GM21717 (cell line): Measurements from ENCODE around the gene LCN12.

Experiments used
- ATAC-seq: cut with Tn5 transposase; IDR thresholded peaks from one replicate; pipeline ENCODE4 v1.9.1; 2021; ENCODE audit warnings: mild to moderate bottlenecking, moderate library complexity; ENCODE audit not compliant: unreplicated experiment

LCN12 gene

DNA sequence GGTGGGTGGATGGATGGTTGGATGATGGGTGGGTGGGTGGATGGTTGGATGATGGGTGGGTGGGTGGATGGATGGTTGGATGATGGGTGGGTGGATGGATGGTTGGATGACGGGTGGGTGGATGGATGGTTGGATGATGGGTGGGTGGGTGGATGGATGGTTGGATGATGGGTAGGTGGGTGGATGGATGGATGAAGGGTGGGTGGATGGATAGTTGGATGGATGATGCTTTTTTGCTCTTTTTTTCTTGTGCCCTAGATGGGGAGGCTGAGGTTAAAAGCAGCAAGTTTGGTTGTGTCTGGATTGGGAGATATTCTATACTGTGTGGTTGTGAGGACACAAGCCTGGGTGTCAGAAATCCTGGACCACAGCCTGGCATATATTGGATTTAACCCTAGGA is 5.4 kb downstream of the LCN12 start:
- no peak for ATAC-seq

DNA sequence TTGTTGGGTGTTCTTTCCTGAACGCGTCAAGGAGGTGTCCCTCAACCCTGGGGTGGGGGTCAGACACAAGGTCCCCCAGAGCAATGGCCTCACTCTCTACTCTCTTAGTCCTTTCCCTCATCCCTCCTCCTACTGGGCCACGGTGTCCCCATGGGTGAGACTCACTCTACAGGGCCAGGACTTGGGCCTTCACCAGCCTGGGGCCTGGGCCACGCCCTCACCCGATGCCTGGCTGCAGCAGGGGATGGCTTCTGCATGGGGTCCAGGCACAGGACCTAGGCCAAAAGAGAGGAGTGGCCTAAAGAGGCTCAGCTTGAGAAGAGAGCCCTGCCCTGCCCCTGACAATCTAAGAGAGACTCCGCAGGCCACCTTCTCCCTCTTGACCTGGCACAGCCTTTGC is 5.8 kb downstream of the LCN12 start:
- ATAC-seq: no peak

- ATAC-seq: no peak
Observed at GRCh38 chr9:136958473-136958872, 6.4 kb downstream of the LCN12 start.

GRCh38 chr9:136958898-136959850 is 7.1 kb downstream of the LCN12 start:
- no peak for ATAC-seq

- no peak for ATAC-seq
Observed at GRCh38 chr9:136960212-136960937, 8.3 kb downstream of the LCN12 start.

DNA sequence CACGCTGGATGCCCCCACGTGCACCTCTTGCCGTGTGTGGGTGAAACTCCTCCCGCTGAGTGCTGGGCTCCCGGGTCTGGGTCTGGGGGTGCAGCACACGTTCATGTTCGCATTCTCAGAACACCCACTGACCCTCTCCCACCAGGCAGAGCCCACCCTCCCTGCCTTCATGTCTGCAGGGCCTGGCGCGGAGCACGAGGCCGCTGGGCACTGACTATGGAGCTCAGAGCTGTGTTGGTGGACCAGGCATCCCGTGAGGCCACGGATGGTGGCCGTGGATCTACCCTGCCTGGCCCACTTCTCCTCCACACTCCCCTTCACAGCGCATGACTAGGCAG is 8.8 kb downstream of the LCN12 start:
- no peak for ATAC-seq

DNA sequence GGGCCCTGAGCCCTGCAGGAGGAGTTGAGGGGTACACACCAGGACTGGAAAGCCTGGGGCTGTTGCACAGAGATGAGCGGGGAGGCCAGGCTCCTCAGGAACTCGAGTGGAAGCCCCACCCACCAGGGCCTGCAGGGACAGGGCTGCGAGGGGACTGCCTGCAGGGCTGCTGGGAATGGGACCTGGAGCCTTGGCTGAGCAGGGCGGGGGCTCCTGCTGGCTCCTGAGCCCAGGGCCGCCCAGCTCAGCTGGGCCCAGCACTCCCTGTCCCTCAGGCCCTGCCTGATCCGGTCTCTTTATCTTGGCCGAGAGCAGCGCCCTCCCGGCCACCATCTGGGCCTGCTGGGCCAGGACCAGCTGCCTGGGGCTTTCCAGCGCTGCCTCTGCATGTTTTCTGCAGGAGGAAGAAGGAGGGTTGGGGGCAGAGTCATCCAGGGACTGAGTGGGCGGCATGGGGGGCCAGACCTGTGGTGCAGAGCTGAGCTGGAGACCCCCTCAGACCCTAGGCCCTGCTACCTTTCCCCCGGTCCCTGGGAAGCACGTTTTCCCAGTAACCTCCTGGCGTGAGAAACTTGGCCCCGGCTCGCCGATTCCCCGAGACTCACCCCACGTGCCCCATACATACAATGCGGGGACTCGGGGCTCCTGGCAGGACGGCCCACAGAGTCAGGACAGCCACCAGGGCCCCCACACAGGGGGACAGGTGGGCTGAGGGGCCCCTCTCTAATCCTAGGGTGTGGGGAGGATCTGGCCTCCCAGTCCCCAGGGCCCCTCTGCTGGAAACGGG is 9.4 kb downstream of the LCN12 start:
- no peak for ATAC-seq

DNA sequence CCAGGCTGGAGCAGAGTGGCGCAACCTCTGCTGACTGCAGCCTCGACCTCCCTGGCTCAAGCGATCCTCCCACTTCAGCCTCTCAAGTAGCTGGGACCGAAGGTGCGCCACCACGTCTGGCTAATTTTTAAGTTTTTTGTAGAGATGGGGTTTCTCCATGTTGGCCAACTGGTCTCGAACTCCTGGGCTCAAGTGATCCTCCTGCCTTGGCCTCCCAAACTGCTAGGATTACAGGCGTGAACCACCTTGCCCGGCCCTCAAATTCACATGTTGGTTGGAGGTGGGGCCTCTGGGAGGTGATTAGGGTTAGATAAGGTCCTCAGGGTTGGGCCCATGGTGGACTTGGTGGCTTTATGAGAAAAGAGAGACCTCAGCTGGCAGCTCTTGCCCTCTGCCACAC is 10.1 kb downstream of the LCN12 start:
- ATAC-seq: no peak

DNA sequence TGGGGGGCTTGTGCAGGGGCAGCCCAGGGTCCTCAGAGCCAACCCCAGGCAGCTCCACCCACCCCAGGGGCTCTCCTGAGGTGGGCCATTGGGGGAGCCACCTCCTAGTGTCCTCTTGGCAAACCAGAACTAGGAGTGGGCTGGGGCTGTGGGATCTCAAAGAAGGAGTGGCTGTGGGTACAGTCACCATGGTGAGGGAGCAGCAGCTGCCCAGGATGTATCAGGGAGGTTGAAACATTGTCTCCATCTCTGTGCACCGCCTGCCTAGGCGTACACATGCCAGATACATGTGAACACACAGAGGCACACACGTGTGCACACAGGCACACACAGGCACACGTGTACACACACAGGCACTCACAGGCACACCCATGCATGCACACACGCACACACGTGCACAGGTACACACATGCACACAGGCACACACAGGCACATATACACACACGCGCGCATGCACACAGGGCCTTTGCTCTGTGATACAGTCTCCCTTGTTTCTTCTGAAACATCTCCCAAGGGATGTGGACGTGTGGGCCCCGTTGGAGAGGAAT is 10.7 kb downstream of the LCN12 start:
- no peak for ATAC-seq

- ATAC-seq: no peak
Observed at GRCh38 chr9:136963341-136963740, 11.3 kb downstream of the LCN12 start.

- no peak for ATAC-seq
Observed at GRCh38 chr9:136963751-136964150, 11.7 kb downstream of the LCN12 start.

DNA sequence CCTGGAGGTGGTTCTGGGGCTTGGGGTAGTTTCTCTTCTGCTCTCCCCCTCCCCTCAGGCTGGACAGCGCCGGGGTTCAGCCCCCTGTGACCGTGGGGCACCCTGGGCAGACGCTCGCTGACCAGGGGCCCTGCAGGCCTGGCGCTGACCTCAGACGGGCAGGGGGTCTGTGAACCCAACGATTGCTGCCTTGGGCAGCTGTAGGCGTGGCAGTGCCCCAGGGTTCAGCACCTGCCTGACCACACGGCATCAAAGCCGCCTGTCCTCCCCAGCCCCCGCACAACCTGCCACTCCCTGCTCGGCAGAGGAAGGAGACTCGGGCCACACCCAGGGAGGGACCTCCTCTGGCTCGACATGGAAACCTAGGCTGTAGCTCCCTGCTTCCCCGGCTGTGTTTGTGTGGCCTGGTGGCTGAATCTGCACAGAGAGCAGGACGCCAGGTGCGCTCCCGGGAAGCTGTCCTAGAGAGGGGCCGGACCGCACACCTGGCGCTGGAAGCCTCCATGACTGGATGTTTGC is 12.2 kb downstream of the LCN12 start:
- no peak for ATAC-seq

GRCh38 chr9:136964833-136965422 is 12.9 kb downstream of the LCN12 start:
- ATAC-seq: no peak

GRCh38 chr9:136965771-136966484 is 13.9 kb downstream of the LCN12 start:
- ATAC-seq: no peak

DNA sequence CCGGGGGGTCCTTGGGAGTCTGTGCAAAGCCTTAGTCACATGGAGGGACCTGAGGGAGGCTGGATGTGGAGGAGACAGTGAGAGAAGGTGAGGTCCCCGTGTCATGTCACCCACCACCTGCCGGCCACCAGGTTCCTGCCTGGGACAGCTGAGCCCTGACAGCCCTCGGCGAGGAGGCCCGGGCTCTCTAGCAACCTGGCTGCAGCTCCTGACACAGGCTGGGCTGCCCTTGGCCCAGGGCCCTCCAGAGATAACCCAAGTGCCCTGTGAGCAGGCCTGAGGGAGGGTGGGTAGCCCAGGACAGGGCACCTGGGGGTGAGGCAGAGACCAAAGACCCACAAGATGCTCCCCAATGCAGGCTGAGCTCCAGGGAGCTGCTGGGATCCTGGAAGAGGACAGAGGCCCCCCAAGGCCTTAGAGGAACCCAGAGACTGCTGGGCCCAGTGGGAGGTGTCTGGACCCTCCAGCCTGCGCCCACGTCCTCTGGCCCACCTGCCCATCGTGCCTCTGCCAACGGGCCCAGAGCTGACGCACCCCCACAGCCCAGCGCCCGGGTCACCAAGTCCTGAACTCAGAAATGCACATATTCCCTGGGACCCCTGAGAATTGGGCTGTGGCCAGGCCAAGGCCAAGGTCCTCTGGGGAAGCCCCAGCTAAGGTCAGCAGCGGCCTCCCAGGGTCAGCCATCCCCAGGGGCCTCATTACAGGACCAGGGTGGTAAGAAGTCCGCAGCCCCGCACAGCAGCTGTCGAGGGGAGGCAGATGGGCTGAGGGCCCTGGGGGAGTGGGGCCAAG is 16.5 kb downstream of the LCN12 start:
- no peak for ATAC-seq

DNA sequence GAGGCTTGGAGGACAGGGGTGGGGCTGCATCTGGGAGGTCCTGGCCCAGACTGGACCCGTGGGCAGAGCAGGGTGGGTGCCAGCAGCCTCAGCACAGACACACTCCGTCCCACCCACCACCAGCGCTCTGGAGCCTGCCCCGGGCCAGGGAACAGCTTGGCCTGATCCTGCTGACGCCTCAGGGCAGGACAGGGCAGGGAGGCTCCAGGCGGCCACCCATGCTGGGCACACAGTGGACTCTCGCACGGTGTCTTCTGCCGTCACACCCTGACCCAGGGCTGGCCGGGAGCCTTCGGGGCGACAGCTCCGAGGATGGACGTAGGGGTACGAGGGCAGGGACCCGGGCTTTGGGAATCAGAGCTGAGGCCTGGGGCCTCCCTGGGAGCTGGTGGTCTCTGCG is 17.1 kb downstream of the LCN12 start:
- no peak for ATAC-seq

DNA sequence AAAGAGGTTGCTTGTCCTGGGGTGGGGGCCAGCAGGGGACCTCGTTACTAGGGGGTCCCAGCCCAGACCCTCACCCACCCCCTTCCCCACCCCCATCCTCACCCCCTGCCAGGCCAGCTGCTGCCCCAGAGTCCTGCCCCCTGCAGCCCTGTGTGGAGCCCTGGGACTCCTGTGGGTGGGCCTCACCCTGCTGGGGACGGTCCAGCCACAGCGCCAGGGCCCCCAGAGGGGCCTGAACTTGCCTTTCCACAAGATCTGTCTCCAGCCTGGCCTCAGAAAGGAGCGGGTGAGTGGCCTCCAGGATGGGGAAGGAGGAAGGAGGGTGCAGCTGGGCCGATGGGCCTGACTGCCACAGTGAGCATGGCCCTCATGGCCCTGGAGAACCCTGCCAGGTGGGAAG is 17.7 kb downstream of the LCN12 start:
- ATAC-seq: no peak

DNA sequence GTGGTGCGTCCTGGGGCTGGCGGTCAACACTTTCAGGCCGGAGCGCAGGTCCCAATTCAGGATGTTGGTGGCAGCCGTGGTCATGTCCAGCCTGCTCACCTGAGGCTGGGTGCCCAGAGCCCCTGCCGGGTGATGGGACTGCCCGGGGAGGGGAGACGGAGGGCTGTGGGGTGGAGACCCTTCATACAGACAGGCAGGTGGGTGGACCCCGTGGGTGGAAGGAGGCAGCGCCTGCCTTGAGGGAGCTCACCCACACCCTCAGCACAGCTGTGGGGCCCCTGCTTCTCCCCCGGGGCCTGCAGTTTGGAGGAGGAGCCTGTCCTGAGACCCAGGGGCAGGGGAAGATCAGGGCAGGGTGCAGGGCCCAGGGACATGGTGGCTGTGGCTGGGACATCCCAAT is 18.3 kb downstream of the LCN12 start:
- no peak for ATAC-seq

DNA sequence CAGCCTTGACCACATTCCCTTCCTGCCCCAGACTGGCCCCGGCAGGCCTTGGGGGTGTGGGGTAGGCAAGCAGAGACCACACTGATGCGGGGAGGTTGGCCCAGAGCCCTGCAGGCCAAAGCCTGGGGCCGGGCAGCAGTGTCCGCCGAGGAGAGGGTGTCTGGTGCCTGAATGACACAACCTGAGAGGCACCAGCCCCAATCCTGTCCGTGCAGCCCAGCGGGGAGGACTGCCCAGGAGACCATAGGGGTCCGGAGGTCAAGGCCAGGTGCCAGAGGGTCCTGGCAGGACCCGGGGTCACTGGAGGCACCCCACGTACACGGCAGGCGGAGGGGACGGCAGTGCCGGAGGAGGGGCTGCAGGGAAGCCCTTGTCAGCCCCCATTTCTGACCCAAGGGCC is 19.7 kb downstream of the LCN12 start:
- no peak for ATAC-seq
